DND-41 (cell line): Measurements from ENCODE around the gene CACHD1.

ENCODE experiments used
- CTCF ChIP-seq: IDR thresholded peaks from 2 replicates; pipeline ENCODE4 v1.5.1; 2012; ENCODE audit warnings: borderline replicate concordance, low read length, moderate library complexity, mild to moderate bottlenecking; ENCODE audit not compliant: poor library complexity, severe bottlenecking; ENCODE audit errors: extremely low read depth
- EZH2 ChIP-seq: IDR thresholded peaks from 3 replicates; pipeline ENCODE4 v1.6.1; 2012; ENCODE audit warnings: borderline replicate concordance, low read depth, mild to moderate bottlenecking, moderate library complexity, low read length, inconsistent platforms; ENCODE audit not compliant: severe bottlenecking

- TF ChIP-seq CTCF (no peak), EZH2 (no peak)
These were observed 111.9 kb downstream of the CACHD1 start for GRCh38 chr1:64581843-64582185.
